ENCODE results near the gene TNPO2.

DNA sequence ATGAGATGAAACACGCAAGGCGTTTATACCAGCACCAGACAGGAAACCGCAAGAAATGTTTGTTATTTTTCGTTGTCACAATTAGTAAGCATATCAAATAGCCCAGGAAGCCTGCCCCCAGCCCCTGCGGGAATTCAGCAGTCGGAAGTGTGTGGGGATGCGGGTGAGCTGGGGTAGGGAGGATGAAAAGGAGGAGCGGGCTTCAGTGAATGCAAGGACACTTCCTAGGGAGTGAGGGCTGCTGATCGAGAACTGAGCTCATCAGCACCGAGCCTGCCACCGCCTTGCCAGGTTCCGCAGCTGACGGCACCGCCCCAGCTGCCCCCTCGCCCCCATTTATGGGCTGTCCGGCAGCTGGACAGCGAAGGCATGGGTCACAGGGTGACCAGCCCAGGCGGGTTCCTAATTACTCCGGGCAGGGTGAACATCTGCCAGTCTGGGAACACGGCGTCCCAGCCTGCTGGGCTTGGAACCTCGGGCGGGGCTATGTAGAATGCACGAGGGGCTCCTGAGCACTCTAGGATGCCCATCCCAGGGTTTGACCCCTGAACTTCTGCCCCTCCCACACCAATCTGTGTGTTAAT is 26.3 kb upstream of the TNPO2 start:
- TF ChIP-seq POLR2A (IDR thresholded peaks at IDR 0.05), result no peak
- TF ChIP-seq, protein P1, sequence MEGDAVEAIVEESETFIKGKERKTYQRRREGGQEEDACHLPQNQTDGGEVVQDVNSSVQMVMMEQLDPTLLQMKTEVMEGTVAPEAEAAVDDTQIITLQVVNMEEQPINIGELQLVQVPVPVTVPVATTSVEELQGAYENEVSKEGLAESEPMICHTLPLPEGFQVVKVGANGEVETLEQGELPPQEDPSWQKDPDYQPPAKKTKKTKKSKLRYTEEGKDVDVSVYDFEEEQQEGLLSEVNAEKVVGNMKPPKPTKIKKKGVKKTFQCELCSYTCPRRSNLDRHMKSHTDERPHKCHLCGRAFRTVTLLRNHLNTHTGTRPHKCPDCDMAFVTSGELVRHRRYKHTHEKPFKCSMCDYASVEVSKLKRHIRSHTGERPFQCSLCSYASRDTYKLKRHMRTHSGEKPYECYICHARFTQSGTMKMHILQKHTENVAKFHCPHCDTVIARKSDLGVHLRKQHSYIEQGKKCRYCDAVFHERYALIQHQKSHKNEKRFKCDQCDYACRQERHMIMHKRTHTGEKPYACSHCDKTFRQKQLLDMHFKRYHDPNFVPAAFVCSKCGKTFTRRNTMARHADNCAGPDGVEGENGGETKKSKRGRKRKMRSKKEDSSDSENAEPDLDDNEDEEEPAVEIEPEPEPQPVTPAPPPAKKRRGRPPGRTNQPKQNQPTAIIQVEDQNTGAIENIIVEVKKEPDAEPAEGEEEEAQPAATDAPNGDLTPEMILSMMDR (IDR thresholded peaks at IDR 0.05), result no peak

All from esophagus squamous epithelium (tissue), 4 donors.